GM18498 (cell line): ENCODE measurements around the gene E2F3.
"Not testable (repeated sequence)": the region's sequence is repeated elsewhere in the genome, so short reads cannot be mapped to it uniquely, and the experiment has no call there.

ENCODE experiments used
- ATAC-seq: cut with Tn5 transposase; IDR thresholded peaks from one replicate; pipeline ENCODE4 v1.9.1; 2021; ENCODE audit warnings: mild to moderate bottlenecking, moderate library complexity; ENCODE audit not compliant: unreplicated experiment

E2F3 gene

DNA sequence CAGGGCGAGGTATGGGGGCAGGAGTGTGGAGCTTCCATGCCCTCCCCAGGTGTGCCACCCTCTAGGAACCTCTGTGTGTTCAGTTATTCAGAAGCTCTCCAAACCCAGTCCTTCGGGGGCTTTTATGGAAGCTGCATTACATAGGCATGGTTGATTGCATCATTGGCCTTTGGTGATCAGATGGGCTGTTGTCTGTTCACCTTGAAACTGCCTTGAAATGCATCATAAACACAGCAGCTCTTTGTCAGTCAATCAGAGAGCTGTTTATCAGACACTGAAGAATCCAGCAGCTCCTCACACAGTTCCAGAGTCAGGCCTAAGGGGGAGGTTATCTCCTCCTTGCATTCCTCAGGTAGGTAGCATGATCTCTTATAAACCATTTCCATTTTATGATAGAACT lies 62.4 kb downstream of the E2F3 start:
- ATAC-seq: no peak

DNA sequence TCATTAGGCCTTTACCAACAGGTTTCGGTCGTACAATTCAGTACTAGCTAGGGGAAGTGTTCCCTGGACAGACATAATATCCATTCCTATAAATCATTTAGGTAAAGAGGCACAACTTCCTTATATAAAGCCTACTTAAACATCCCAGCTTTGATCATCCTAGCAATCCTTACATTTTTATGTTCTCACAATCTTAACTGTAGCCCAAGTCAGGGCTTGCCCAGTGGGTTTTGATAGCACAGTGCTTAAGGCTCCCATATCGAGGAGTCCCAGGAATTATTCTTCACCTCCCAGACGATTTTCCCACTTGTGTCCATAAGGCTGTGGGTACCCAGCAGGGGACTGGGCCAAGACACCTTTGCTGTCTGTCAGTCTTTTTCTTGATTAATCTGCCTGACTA lies 63.2 kb downstream of the E2F3 start:
- no peak for ATAC-seq

DNA sequence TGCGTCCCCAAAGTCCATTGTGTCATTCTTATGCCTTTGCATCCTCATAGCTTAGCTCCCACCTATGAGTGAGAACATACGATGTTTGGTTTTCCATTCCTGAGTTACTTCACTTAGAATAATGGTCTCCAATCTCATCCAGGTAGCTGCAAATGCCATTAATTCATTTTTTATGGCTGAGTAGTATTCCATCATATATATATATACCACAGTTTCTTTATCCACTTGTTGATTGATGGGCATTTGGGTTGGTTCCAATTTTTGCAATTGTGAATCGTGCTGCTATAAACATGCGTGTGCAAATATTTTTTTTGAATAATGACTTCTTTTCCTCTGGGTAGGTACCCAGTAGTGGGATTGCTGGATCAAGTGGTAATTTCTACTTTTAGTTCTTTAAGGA lies 63.9 kb downstream of the E2F3 start:
- ATAC-seq: not testable (repeated sequence)

DNA sequence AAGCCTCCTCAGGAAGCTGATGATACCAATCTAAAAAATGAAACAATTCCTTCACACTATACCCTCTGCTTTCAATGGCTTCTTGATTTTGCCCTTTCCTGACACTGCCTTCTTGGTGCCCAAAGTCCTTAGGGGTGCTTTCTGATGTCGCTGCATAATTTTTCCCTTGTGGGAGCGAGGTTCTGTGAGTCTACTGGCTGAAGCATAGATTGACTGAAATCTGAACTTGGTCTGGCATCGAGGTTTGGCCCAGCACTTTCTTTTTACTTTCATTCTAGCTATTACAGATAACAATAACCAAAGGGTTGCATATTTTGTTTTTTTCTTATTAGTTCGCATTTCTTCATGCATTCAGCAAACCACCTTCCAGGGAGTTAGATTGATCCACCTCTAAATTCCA lies 65.8 kb downstream of the E2F3 start:
- peak; percentile 56 for ATAC-seq

DNA sequence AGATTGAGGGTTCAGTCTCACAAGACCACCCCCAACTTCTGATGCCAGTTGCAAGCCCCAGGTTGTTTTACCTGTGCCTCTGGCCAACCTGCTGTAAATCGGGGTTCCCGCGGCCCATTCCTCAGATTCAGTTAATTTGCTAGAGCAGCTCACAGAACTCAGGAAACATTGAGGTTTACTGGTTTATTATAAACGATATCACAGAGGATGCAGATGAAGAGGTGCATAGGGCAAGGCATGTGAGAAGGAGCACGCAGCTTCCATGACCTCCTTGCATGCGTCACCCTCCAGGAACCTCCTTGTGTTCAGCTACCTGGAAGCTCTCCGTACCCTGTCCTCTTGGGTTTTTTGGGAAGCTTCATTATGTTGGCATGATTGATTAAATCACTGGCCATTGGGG lies 66.5 kb downstream of the E2F3 start:
- no peak for ATAC-seq

DNA sequence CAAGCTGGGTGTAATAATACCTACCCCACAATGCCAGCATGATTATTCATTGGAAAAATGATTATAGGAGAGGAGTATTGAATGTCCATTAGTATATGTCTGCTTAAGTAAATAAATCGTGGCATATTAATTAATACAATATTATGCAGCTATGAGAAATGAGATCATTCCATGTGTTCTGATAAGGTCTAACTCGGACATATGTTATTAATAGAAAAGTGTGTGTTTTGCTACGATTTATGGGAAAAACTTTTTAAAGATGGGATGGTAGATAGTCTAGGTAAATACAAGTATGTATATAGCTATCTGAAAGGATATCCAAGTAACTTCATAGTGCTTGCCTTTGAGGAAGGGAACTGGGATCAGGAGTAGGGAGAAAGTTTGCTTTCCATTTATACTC lies 71.1 kb downstream of the E2F3 start:
- ATAC-seq: no peak

DNA sequence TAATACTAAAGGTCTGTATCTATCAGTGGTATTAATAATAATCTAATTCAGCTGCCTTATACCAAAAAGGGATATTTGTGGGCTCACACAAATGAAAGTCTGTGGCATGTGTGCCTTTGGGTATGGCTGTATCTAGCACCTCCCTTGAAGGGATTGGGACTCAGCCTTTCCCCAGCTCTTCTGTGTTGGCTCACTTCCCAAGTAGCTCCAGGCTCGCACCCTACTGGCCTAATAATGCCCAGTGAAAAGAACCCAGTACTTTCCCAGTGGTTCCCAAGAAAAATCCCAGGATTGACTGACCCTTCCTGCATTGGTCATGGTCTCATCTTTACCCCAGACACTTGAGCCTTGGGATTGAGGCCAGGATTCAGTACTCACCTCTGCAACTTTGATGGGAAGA lies 71.8 kb downstream of the E2F3 start:
- no peak for ATAC-seq

DNA sequence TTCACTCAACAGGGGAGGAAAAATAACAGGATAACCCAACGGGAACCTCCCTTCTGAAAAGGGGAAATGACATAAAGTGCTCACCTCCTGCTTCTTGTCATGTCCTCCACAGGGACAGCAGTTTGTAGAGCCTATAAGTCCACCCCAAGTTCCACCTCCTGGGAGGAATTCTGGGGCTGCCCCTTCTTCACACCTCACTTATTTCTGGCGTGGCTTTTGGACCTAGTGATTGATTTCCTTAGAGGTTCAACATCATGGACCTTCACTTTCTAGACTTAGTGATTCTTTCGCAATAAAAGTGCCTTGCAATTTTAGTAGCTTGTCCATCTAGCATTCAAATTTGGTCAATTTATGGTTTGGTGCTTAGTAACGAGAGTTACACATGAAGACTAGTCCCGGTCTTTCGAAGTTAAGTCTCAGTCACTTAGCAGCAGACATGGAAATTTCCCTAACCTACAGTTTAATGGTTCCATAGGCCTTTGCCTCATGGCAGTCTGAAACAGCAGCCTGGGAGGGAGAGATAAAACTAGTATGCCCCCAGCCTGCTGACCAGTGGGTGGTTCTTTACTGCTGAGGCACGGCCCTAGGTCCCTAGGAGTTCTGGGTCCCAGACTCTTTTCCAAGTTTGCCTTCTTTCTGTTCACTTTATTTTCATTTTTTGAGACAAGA lies 73.3 kb downstream of the E2F3 start:
- ATAC-seq: no peak

DNA sequence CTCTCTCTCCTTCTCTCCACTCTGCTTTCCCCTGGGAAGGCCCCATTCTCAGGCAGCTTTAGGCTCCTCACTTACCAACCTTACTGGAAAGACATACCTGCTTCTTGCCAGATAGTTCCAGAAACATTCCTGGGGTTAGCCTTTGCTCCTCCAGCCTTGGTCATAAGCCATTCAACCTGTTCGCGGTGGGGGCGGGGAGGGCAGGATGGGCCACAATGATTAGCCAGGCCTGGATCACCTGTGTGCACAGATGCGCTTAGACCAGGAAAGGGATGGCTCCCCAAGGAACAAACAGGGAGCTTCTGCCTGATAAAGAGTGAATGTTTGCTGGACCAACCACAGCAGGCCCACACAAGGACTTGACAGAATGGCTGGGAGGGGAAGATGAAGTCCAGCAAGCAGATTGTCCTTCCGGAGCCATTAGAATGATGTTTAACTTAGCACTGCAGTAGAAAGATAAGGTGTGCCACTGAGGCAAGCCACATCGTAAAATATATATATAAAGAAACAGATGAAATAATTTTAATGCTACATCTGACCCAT lies 74.9 kb downstream of the E2F3 start:
- ATAC-seq: no peak

DNA sequence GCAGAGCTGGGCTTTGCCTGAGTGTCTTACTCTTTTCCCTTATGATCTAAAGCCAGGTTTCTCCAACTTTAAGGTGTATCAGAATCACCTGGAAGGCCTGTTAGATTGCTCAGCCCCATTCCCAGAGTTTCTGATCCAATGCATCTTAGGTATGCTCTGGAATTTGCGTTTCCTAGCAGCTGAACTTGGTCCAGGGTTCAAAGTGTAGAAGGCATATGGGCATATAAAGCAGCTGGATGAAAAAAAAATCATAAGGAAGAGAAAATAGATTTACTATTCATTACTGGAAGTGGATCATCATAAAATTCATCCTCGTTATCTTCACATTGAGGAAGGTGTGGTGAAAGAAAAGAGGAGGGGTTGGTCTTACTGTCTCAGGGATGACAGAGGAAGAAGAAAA lies 75.8 kb downstream of the E2F3 start:
- no peak for ATAC-seq

DNA sequence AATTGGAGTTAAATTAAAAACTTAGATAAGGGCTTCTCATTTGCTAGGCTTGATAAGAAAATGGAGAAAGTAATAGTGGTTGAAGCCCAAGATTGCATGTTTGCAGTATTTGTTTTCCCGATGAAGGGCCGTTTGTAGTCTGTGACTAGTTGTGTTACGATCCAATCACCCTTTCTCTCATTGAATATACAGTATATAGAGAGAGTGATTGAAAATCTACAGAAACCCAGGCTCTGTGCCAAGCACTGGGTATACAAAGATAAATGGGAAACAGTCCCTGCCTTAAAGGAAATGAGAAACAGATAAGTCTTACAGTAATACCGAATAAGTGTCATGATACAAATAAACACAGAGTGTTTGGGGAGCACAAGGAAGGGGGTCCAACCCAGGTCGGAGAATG lies 77.4 kb downstream of the E2F3 start:
- no peak for ATAC-seq

DNA sequence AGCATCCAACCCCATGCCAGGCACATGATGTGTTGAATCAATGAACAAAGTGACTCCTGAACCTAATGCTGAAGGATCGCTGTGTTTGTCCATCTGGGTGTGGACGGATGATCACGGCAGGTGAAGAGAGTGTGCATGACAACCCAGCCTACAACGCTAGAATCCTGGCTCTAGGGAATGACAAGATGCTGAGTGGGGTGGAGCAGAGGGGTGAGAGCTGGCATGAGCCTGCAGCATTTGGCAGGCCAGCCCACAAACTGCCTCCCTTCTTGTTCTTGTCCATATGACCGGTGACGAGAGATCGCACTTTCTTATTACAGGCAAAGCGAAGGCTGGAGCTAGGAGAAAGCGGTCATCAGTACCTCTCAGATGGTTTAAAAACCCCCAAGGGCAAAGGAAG lies 77.8 kb downstream of the E2F3 start:
- no peak for ATAC-seq

DNA sequence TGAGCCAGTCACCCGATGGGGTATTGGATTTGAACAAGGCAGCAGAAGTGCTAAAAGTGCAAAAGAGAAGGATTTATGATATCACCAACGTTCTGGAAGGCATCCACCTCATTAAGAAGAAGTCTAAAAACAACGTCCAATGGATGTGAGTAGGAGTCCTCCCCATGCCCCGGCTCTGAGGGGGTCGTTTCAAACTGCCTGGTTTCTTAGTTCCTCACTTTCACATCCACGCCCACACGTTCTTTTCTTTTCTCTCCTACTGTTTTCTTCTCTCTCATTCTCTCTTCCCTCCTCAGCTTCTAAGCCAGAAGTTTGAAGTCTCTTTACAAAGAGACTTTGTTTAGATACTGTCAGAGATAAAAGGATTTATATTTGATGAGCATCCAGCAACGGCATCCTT lies 79.6 kb downstream of the E2F3 start:
- no peak for ATAC-seq

DNA sequence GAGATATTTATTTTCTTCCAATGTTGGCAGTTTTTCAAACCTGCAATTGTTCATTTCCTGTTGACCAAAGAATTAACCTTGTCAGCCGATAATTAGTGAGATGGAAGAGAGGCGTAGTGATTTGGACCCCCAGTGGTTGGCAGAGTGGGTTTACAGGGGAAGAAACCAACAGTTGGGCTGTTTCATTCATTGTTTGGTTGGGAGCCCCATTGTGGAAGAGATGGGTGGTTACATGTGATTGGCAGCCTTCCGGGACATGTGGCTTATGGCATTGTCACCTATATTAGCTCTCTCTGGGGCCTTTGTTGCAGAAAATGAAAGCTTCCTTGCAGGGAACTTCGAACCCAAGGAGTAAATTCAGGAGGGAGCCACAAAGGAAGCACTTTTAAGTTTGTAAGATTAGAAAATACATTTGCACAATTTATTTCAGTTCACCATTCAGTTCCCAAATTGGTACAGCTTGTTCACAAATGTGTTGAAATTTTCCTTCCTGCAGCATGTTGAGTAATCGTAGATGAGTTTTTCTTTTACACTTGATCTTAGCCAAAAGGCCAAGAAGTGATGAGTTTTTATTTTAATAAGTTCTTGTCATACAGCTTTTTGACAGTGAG lies 82.3 kb downstream of the E2F3 start:
- no peak for ATAC-seq

DNA sequence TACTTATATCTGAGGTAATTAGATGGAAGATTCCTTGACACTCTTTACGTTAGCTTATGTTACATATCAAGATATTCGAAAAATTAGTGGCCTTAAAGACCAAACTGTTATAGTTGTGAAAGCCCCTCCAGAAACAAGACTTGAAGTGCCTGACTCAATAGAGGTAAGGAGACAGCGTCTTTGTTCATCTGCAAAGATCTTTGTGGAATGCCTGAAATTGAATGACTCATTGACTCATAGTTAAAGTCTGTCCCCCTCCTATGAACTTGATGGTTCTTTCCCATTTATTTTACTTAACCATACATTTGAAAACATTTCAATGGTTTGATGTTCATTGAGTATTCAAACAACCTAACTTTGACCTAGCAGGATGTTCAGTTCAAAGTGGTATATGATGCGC lies 85.0 kb downstream of the E2F3 start:
- no peak for ATAC-seq

DNA sequence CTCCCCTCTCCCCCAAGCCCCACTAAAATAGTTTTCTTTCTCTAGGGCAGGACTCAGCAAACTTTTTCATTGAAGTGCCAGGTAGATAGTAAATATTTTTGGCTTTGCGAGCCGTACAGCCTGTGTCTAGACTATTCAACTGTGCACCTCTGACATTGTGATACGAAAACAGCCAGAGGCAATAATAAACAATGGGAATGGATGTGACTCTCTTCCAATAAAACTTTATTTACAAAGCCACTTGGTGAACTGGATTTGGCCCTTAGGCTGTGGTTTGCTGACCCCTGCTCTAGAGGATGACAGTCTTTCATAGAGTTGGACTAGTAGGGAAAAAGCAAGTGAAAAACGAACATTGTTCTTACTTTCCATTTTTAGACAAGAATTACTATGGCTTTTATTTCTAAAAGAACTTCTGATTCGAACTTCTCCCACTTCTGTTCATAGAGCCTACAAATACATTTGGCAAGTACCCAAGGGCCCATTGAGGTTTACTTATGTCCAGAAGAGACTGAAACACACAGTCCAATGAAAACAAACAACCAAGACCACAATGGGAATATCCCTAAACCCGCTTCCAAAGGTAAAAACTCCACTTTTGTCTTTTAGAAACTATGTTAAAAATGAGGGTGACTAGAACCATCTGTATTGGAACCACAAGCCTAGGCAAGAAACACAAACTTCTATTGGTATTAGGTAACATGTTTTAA lies 86.1 kb downstream of the E2F3 start:
- no peak for ATAC-seq

DNA sequence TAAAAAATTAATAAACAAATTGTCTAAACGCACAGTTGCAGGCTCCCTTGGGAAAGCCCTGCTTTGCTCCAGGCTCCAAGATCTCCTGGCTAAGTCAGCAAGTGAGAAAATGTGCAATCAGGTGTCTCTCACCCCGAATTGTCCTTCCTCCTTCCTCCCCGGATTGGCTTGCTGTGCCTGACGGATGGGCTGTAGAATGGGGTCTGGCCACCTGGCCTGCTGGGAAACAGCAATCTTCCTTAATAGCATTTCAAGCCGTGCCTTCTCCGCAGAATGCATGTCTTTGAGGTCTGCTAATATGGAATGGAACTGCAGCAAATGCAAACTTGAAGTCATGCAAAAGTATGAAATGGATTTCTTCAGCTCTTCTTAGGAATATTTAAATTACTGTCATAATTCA lies 88.9 kb downstream of the E2F3 start:
- ATAC-seq: no peak

DNA sequence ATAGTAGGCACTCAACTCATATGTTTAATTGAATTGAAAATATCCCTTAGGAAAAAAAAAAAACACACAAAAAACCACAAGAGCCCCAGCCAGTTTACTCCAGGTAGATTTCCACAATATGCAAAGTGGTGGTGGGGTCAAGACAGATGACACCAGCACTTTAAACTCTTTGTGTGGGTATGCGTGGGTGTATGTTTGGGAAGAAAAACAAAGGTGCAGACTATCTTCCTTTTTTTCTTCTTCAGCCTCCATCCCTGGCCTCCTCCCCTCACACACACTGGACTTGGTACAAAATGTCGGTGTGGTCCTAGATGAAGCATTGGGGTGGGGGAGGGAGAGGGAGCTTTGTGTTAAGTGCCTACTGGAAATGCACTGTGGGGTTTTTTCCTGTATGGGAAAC lies 90.4 kb downstream of the E2F3 start:
- ATAC-seq: no peak

DNA sequence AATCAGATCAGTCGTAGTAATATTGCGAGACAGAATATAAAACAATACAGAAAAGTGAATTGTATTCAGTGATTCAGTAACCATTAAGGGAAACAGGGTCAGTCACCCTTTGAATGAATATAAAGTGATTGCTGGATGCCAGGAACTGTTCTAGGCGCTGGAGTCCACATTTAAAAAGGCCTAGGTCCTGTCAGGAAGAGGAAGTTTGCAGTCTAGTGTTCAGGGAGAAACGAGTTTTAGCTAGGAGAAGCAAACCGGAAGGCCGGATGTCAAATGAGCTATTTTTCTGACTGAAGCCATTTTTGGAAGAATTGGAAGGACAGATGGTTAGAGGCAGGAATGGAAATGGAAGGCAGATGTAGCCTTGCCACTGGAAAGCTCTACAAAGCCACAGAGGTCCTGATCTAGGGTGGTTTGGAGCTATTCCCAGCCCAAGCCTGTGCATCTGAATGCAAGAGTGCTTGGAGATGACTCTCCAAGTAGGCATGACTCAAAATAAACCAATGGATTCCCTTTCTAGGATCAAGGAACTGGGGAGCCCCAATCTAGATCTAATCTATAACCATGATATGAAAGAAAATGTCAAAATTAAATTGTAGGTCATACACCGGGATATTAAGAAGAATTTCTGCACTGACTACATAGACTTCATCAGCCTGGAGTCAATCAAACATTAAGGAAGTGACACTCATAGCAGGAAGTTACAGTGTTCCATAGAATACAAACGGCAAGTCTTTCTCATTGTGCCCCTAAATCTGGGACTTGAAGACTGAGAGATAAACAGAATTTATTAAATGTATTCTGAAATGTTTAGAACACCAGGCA lies 95.7 kb downstream of the E2F3 start:
- ATAC-seq: no peak

DNA sequence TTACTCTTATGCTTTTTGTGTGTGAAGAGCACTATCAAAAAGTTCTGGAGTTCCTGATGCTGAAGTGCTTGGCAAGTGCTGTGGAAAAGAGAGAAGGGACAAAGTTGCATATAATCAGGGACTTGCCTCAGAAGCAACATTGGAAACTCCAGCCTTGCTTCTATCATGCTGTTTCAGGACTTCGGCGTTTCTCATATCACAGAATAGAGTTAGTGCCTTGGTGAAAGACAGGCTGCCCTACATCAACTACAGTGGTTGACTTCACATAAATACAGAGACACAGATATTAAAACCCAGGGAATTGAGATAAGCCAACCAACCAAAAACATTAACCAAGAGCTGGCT lies 96.3 kb downstream of the E2F3 start:
- ATAC-seq: no peak

DNA sequence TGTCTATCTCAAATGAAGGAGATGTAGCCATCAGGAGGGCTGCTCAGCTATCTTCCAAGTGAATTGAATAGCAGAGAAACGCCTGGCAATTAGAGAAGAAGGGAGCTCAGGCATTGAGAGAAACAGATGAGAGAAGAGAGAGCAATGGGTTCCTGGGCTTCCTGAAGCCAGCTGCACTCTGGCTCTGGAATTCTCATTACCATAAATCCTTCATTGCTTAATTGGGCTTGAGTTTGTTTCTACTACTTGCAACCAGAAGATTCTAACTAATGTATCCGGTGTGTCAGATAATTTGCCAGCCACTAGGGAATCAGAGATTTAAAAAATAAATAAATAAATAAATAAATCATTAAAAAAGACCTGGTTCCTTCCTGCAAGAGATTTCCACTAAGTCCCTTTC lies 107.5 kb downstream of the E2F3 start:
- ATAC-seq: no peak

DNA sequence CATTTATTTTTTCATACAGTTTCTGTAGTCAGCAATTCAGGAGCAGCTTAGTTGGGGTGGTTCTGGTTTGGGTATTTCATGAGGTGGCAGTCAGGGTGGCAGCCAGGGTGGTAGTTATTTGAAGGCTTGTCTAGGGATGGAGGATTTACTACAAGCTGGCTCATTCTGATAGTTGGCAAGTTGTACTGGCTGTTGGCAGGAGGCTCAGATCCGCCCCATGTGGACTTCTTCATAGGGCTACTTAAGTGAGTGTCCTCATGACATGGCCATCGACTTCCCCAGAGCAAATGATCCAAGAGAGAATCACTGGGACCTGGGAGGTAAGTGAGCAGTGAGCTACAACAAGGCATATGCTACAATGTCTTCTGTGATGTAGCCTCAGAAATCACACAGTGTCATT lies 110.2 kb downstream of the E2F3 start:
- ATAC-seq: no peak
